K562 (cell line): Measurements from ENCODE around the gene FTSJ3. TPM values are rescaled to one million over a fixed set of nuclear protein-coding genes. Genes with fewer than 3 reads are reported as not detected.
A peak's percentile ranks its signal among the peaks of the same experiment; 100 is the strongest.

ENCODE experiments used
- CCNT2 ChIP-seq: IDR thresholded peaks from 2 replicates; pipeline ENCODE4 v1.6.1; 2011; ENCODE audit warnings: borderline replicate concordance, low read depth, mild to moderate bottlenecking, moderate library complexity, mixed read lengths, low read length; ENCODE audit not compliant: insufficient read length; ENCODE audit errors: extremely low read depth
- DEAF1 ChIP-seq: fragments of 450-650 bp; formaldehyde crosslinking; IDR thresholded peaks from 2 replicates; pipeline ENCODE4 v1.4.0; 2020; ENCODE audit warnings: mild to moderate bottlenecking, moderate library complexity
- HIVEP1 ChIP-seq: fragments of 250-450 bp; sonication (Bioruptor Pico); IDR thresholded peaks from 2 replicates; pipeline ENCODE4 v1.4.0; 2020; ENCODE audit warnings: mild to moderate bottlenecking
- IRF9 ChIP-seq: fragments of 450-650 bp; IDR thresholded peaks from 2 replicates; pipeline ENCODE4 v1.6.1; 2016; ENCODE audit warnings: missing biosample characterization, missing genetic modification characterization
- KAT8 ChIP-seq: fragments of 450-650 bp; IDR thresholded peaks from 2 replicates; pipeline ENCODE4 v1.6.1; 2016; ENCODE audit warnings: low read depth, mild to moderate bottlenecking
- LCOR ChIP-seq: sonication (generic); formaldehyde crosslinking; IDR thresholded peaks from 2 replicates; pipeline ENCODE4 v1.8.0; 2022; ENCODE audit warnings: mild to moderate bottlenecking, missing genetic modification reagents
- MYBL2 ChIP-seq, 2 experiments: fragments of 450-650 bp in 1 of 2; sonication (generic) in 1 of 2; formaldehyde crosslinking in 1 of 2; IDR thresholded peaks; 2 replicates each; pipeline versions ENCODE4 v1.6.1 to v1.8.1; 2017 to 2022; ENCODE audit warnings: borderline replicate concordance in 1 of 2, inconsistent platforms in 1 of 2, low read depth in 1 of 2, mild to moderate bottlenecking in 1 of 2, missing genetic modification reagents in 1 of 2, moderate library complexity in 1 of 2
- PURB ChIP-seq: sonication (generic); formaldehyde crosslinking; IDR thresholded peaks from 2 replicates; pipeline ENCODE4 v1.9.0; 2021; ENCODE audit warnings: low read depth, mild to moderate bottlenecking, missing genetic modification reagents
- TBL1XR1 ChIP-seq, 2 experiments: IDR thresholded peaks; 2 replicates each; pipeline ENCODE4 v1.6.1; 2012; ENCODE audit warnings: improper control_type of control experiment in 2 of 2, low read length in 2 of 2, mild to moderate bottlenecking in 1 of 2
- TSC22D4 ChIP-seq: fragments of 450-650 bp; IDR thresholded peaks from 2 replicates; pipeline ENCODE4 v1.6.1; 2016; ENCODE audit warnings: missing genetic modification characterization, missing biosample characterization, control low read depth
- USF1 ChIP-seq: sonication (generic); formaldehyde crosslinking; IDR thresholded peaks from 2 replicates; pipeline ENCODE4 v1.9.0; 2022; ENCODE audit warnings: mild to moderate bottlenecking, missing genetic modification reagents
- YY1 ChIP-seq, 3 experiments: IDR thresholded peaks; 2 replicates each; pipeline ENCODE4 v1.6.1; 2011; ENCODE audit warnings: low read length in 2 of 3, mild to moderate bottlenecking in 2 of 3, moderate library complexity in 2 of 3, borderline replicate concordance in 1 of 3, control low read depth in 1 of 3, low read depth in 1 of 3; ENCODE audit not compliant: insufficient read depth in 3 of 3, insufficient replicate concordance in 2 of 3, control insufficient read depth in 1 of 3, insufficient read length in 1 of 3; ENCODE audit errors: extremely low read depth in 1 of 3
- ZBTB34 ChIP-seq: fragments of 250-450 bp; sonication (Bioruptor Pico); IDR thresholded peaks from 2 replicates; pipeline ENCODE4 v1.8.0; 2021; ENCODE audit warnings: mild to moderate bottlenecking, moderate library complexity
- ZC3H4 ChIP-seq: sonication (generic); formaldehyde crosslinking; IDR thresholded peaks from 2 replicates; pipeline ENCODE4 v1.9.0; 2021; ENCODE audit warnings: missing genetic modification reagents, borderline replicate concordance
- ZNF347 ChIP-seq: fragments of 450-650 bp; formaldehyde crosslinking; IDR thresholded peaks from 2 replicates; pipeline ENCODE4 v1.4.0; 2020; ENCODE audit warnings: low read depth, mild to moderate bottlenecking, moderate library complexity
- ZNF57 ChIP-seq: fragments of 450-650 bp; formaldehyde crosslinking; IDR thresholded peaks from 2 replicates; pipeline ENCODE4 v1.4.0; 2020; ENCODE audit warnings: mild to moderate bottlenecking, moderate library complexity
- ZNF695 ChIP-seq: fragments of 450-650 bp; formaldehyde crosslinking; IDR thresholded peaks from 2 replicates; pipeline ENCODE4 v1.4.0; 2020; ENCODE audit warnings: mild to moderate bottlenecking, moderate library complexity
- ZNF740 ChIP-seq, 3 experiments: fragments of 200-800 bp in 1 of 3; sonication (Bioruptor generic) in 1 of 3; sonication (generic) in 1 of 3; formaldehyde crosslinking in 1 of 3; IDR thresholded peaks; 2 replicates each; pipeline versions ENCODE4 v1.6.1 to v1.8.0; 2016 to 2022; ENCODE audit warnings: mild to moderate bottlenecking in 2 of 3, missing compliant biosample characterization in 2 of 3, missing genetic modification characterization in 2 of 3, missing genetic modification reagents in 1 of 3
- polyA plus RNA-seq, 8 experiments: library from polyadenylated mRNA; depleted of rRNA in 4 of 8; stranded (reverse) in 5 of 8; unstranded in 3 of 8; fragments of >200 nt; fragmentation: Nextera tagmentation in 2 of 8; fragmentation: Illumina TruSeq in 1 of 8; extraction: Ambion mirVana in 2 of 8; extraction: Trizol in 1 of 8; gene quantifications; 2 replicates each; pipeline versions ENCODE4 v1.2.1 to v1.2.3, GENCODE V29; 2011 to 2014; ENCODE audit warnings: inconsistent platforms in 1 of 8, missing spikeins in 1 of 8
- total RNA-seq, 7 experiments: library from RNA; depleted of rRNA in 6 of 7; stranded (reverse); fragments of >200 nt in 6 of 7; fragmentation: Illumina TruSeq in 2 of 7; extraction: Trizol in 2 of 7; gene quantifications; 2 replicates each; pipeline versions ENCODE4 v1.2.1 to v1.2.3, GENCODE V29; 2011 to 2021; ENCODE audit warnings: low replicate concordance in 1 of 7

The FTSJ3 gene
- total and polyA plus RNA-seq, 9 of the 15 experiments (the other 6 are each of a cell fraction or from before 2014, with no cell fraction given): 18.0 to 65.6 (median 52.4) TPM

- peak; percentile 99 for TF ChIP-seq LCOR (CRISPR knock-in tag)
- peak; percentile 19; the same call in 1 of the 2 replicates for TF ChIP-seq ZBTB34 (CRISPR knock-in tag)
- TF ChIP-seq HIVEP1 (CRISPR knock-in tag): 0 out of 2 replicates have a peak, but pooled peaks have one; percentile 76
- peak; percentile 93 for TF ChIP-seq CCNT2
- no peak for TF ChIP-seq USF1 (CRISPR knock-in tag)
- TF ChIP-seq ZNF347 (CRISPR knock-in tag): no peak
- TF ChIP-seq ZNF740 (CRISPR knock-in tag; IDR thresholded peaks at IDR 0.05): peak; percentile 71
- TF ChIP-seq ZNF740 (tag; IDR thresholded peaks at IDR 0.05): peak in 1 of 2 experiments; percentile 56; a peak in 1 of 4 replicates
- TF ChIP-seq PURB (CRISPR knock-in tag): no peak
- peak in 2 of 3 experiments; percentile 88 to 90 for TF ChIP-seq YY1 (IDR thresholded peaks at IDR 0.05; ENCODE audit: borderline replicate concordance in 1 of 3, control insufficient read depth in 1 of 3, extremely low read depth in 1 of 3, insufficient read depth in 3 of 3, insufficient read length in 1 of 3, insufficient replicate concordance in 2 of 3, low read depth in 1 of 3, low read length in 2 of 3)
- TF ChIP-seq TBL1XR1 (IDR thresholded peaks at IDR 0.05; ENCODE audit: low read length in 2 of 2): peak; percentile 75 to 88
- TF ChIP-seq ZNF695 (CRISPR knock-in tag): no peak
- TF ChIP-seq ZC3H4 (CRISPR knock-in tag): no peak
- no peak for TF ChIP-seq IRF9 (tag)
- peak; percentile 93 for TF ChIP-seq DEAF1 (CRISPR knock-in tag)
- no peak for TF ChIP-seq KAT8
- TF ChIP-seq ZNF57 (CRISPR knock-in tag): no peak
- no peak for TF ChIP-seq TSC22D4
- TF ChIP-seq MYBL2 (IDR thresholded peaks at IDR 0.05; ENCODE audit: low read depth): no peak
- no peak for TF ChIP-seq MYBL2 (CRISPR knock-in tag; IDR thresholded peaks at IDR 0.05; ENCODE audit: borderline replicate concordance)
Measured at GRCh38 chr17:63842540-63843386, 15.3 kb upstream of the FTSJ3 start, which contains the start of gene SMARCD2 (continued).
